ENCODE measurements around the gene IGSF22.

- TF ChIP-seq NFATC4 (CRISPR knock-in tag; IDR thresholded peaks at IDR 0.05): no peak
- TF ChIP-seq PRDM15 (CRISPR knock-in tag; IDR thresholded peaks at IDR 0.05): no peak
- TF ChIP-seq CTCF (IDR thresholded peaks at IDR 0.05): no peak
- no peak for TF ChIP-seq KAT7 (CRISPR knock-in tag; IDR thresholded peaks at IDR 0.05; ENCODE audit: borderline replicate concordance)
- no peak for TF ChIP-seq ESRRA (CRISPR knock-in tag; IDR thresholded peaks at IDR 0.05; ENCODE audit: borderline replicate concordance)
- TF ChIP-seq ZNF121 (CRISPR knock-in tag; IDR thresholded peaks at IDR 0.05): no peak
- TF ChIP-seq ATF6 (CRISPR knock-in tag; IDR thresholded peaks at IDR 0.05): no peak
- TF ChIP-seq, protein P1, sequence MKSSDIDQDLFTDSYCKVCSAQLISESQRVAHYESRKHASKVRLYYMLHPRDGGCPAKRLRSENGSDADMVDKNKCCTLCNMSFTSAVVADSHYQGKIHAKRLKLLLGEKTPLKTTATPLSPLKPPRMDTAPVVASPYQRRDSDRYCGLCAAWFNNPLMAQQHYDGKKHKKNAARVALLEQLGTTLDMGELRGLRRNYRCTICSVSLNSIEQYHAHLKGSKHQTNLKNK (CRISPR knock-in tag; IDR thresholded peaks at IDR 0.05): no peak
- TF ChIP-seq, protein P2, sequence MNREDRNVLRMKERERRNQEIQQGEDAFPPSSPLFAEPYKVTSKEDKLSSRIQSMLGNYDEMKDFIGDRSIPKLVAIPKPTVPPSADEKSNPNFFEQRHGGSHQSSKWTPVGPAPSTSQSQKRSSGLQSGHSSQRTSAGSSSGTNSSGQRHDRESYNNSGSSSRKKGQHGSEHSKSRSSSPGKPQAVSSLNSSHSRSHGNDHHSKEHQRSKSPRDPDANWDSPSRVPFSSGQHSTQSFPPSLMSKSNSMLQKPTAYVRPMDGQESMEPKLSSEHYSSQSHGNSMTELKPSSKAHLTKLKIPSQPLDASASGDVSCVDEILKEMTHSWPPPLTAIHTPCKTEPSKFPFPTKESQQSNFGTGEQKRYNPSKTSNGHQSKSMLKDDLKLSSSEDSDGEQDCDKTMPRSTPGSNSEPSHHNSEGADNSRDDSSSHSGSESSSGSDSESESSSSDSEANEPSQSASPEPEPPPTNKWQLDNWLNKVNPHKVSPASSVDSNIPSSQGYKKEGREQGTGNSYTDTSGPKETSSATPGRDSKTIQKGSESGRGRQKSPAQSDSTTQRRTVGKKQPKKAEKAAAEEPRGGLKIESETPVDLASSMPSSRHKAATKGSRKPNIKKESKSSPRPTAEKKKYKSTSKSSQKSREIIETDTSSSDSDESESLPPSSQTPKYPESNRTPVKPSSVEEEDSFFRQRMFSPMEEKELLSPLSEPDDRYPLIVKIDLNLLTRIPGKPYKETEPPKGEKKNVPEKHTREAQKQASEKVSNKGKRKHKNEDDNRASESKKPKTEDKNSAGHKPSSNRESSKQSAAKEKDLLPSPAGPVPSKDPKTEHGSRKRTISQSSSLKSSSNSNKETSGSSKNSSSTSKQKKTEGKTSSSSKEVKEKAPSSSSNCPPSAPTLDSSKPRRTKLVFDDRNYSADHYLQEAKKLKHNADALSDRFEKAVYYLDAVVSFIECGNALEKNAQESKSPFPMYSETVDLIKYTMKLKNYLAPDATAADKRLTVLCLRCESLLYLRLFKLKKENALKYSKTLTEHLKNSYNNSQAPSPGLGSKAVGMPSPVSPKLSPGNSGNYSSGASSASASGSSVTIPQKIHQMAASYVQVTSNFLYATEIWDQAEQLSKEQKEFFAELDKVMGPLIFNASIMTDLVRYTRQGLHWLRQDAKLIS (CRISPR knock-in tag; IDR thresholded peaks at IDR 0.05; ENCODE audit: borderline replicate concordance): no peak
- no peak for TF ChIP-seq ATF2 (CRISPR knock-in tag; IDR thresholded peaks at IDR 0.05; ENCODE audit: borderline replicate concordance, low read depth)
- no peak for TF ChIP-seq SMAD3 (CRISPR knock-in tag; IDR thresholded peaks at IDR 0.05; ENCODE audit: borderline replicate concordance)
- no peak for TF ChIP-seq FOXJ3 (CRISPR knock-in tag; IDR thresholded peaks at IDR 0.05; ENCODE audit: borderline replicate concordance)
Measured at GRCh38 chr11:18669219-18669596, 56.8 kb downstream of the IGSF22 start.
